GM21528 (cell line): ENCODE measurements around the gene PIK3R3.

Source experiments
- ATAC-seq: cut with Tn5 transposase; IDR thresholded peaks from one replicate; pipeline ENCODE4 v1.9.1; 2021; ENCODE audit warnings: mild to moderate bottlenecking, moderate library complexity; ENCODE audit not compliant: unreplicated experiment, low FRiP score

PIK3R3 gene

GRCh38 chr1:46001081-46001785, 131.2 kb downstream of the PIK3R3 start:
- no peak for ATAC-seq

- no peak for ATAC-seq
Observed at GRCh38 chr1:45999507-45999906, 132.9 kb downstream of the PIK3R3 start.

- ATAC-seq: no peak
Observed at GRCh38 chr1:45998020-45998617, 134.3 kb downstream of the PIK3R3 start.

GRCh38 chr1:45995298-45995697, 137.1 kb downstream of the PIK3R3 start:
- ATAC-seq: no peak

GRCh38 chr1:45994423-45994822, 138.0 kb downstream of the PIK3R3 start:
- ATAC-seq: no peak
